Glomerular visceral epithelial cell (primary cell): ENCODE results near the gene EGF.
"Not testable (repeated sequence)": the region's sequence is repeated elsewhere in the genome, so short reads cannot be mapped to it uniquely, and the experiment has no call there.

Source experiments
- DNase-seq: peaks from one replicate; pipeline ENCODE4 v3.0.0-alpha.2; 2016; ENCODE audit errors: extremely low spot score

The EGF gene

GRCh38 chr4:109912706-109913595, at the start of gene EGF:
Gene EGF, plus strand, starts transcription at chr4:109912883. Its CDS starts 453 bp downstream, at chr4:109913336.
- peak; percentile 54 for DNase-seq

- DNase-seq = no peak
These were observed 48.5 kb upstream of the EGF start for GRCh38 chr4:109864134-109864533.

- no peak for DNase-seq
These were observed 42.6 kb upstream of the EGF start for GRCh38 chr4:109870061-109870460.

GRCh38 chr4:109872065-109872464, 40.6 kb upstream of the EGF start:
- DNase-seq = no peak

GRCh38 chr4:109872950-109873656, 39.6 kb upstream of the EGF start:
- DNase-seq = no peak

GRCh38 chr4:109873791-109874514, 38.7 kb upstream of the EGF start:
- DNase-seq = no peak

- DNase-seq = no peak
These were observed 37.6 kb upstream of the EGF start for GRCh38 chr4:109875106-109875505.

- not testable (repeated sequence) for DNase-seq
These were observed 37.1 kb upstream of the EGF start for GRCh38 chr4:109875553-109875952.

- DNase-seq = no peak
These were observed 35.9 kb upstream of the EGF start for GRCh38 chr4:109876634-109877265.

GRCh38 chr4:109877400-109877799, 35.3 kb upstream of the EGF start:
- no peak for DNase-seq

GRCh38 chr4:109878355-109878754, 34.3 kb upstream of the EGF start:
- no peak for DNase-seq

GRCh38 chr4:109879081-109879480, 33.6 kb upstream of the EGF start:
- DNase-seq = no peak

- DNase-seq = no peak
These were observed 32.9 kb upstream of the EGF start for GRCh38 chr4:109879636-109880314.

- no peak for DNase-seq
These were observed 26.4 kb upstream of the EGF start for GRCh38 chr4:109886303-109886702.

- DNase-seq = no peak
These were observed 25.6 kb upstream of the EGF start for GRCh38 chr4:109887071-109887470.

GRCh38 chr4:109890076-109890475, 22.6 kb upstream of the EGF start:
- no peak for DNase-seq

GRCh38 chr4:109902559-109903251, 10.0 kb upstream of the EGF start:
- DNase-seq = no peak

- no peak for DNase-seq
These were observed 4.0 kb upstream of the EGF start for GRCh38 chr4:109908731-109909130.

GRCh38 chr4:109910256-109910655, 2.4 kb upstream of the EGF start:
- no peak for DNase-seq

- no peak for DNase-seq
These were observed 1.0 kb downstream of the EGF start for GRCh38 chr4:109913596-109914241.
